GM19438 (cell line): Measurements from ENCODE around the gene DDI1.

Experiments used
- ATAC-seq: cut with Tn5 transposase; IDR thresholded peaks from one replicate; pipeline ENCODE4 v1.9.1; 2021; ENCODE audit warnings: low read depth; ENCODE audit not compliant: unreplicated experiment

DDI1 gene

GRCh38 chr11:104075706-104076105 is 39.3 kb downstream of the DDI1 start:
- no peak for ATAC-seq

DNA sequence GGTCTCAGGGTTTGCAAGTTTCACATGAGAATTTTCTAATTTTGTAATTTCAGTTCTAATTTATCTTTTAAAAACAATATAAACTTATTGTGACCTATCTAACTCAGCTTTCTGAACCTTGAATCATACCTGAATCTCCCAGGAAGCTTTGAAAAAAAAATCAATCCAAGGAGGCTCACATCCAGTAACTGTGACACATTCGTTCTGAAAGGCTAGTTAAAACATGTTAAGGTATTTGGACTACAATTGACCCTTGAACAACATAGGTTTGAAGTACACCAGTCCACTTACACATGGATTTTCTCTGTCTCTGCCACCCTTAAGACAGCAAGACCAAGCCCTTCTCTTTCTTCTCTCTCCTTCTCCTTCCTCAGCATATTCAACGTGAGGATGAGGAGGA is 40.0 kb downstream of the DDI1 start:
- no peak for ATAC-seq

GRCh38 chr11:104078245-104078644 is 41.8 kb downstream of the DDI1 start:
- ATAC-seq: no peak

GRCh38 chr11:104078995-104079394 is 42.6 kb downstream of the DDI1 start:
- ATAC-seq: no peak

DNA sequence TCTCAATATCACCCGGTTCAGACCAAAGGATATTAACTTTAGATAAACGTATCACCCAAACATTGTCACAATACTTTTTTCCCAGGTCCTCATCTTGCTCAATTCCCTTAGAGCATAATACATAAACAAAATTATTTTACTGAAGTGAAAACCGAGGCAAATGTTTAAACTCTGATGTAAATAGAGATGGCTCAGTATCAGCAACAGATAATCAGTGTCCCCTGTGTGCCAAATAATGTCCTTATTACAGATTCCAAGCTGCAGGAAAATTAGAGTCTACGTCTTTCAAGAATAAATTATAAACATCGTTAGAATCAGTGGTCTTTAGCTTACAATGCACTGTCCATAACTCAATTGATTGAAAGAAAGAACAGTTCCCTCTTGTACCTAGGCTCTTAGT is 50.2 kb downstream of the DDI1 start:
- ATAC-seq: no peak
